ENCODE data around the gene PDE12.

DNA sequence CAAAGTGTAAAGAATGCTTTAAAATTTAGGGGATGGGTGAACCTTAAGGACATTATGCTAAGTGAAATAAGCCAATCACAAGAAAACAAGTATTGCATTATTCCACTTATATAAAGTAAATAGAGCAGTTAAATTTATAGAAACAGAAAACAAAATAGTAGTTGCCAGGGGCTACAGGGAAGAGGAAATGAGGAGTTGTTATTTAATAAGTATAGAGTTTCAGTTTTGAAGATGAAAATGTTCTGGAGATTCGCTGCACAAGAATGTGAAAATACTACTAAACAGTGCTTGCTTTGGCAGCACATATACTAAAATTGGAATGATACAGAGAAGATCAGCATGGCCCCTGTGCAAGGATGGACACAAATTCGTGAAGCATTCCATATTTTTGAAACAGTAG is 43.9 kb upstream of the PDE12 start:
- no peak for TF ChIP-seq FOXK2 (IDR thresholded peaks at IDR 0.05)
- no peak for TF ChIP-seq SP1 (IDR thresholded peaks at IDR 0.05)
- no peak for TF ChIP-seq PKNOX1 (IDR thresholded peaks at IDR 0.05)
- TF ChIP-seq FOXM1 (IDR thresholded peaks at IDR 0.05; ENCODE audit: borderline replicate concordance): no peak

All from HEK293T (cell line).